ENCODE data around the gene PCP4L1.
"Not testable (repeated sequence)": the region's sequence is repeated elsewhere in the genome, so short reads cannot be mapped to it uniquely, and the experiment has no call there.

DNA sequence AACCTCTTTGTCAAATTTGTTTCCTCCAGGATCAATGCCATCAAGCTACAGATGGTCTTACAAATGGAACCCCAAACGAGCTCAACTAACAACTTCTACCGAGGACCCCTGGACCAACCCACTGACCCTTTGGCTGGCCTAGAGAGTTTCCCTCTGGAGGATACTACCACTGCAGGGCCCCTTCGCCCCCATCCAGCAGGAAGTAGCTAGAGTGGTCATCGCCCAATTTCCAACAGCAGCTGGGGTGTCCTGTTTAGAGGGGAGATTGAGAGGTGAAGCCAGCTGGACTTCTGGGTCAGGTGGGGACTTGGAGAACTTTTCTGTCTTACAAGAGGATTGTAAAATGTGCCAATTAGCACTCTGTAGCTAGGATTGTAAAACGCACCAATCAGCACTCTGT lies 1.4 kb upstream of the PCP4L1 start:
- TF ChIP-seq, protein P1, sequence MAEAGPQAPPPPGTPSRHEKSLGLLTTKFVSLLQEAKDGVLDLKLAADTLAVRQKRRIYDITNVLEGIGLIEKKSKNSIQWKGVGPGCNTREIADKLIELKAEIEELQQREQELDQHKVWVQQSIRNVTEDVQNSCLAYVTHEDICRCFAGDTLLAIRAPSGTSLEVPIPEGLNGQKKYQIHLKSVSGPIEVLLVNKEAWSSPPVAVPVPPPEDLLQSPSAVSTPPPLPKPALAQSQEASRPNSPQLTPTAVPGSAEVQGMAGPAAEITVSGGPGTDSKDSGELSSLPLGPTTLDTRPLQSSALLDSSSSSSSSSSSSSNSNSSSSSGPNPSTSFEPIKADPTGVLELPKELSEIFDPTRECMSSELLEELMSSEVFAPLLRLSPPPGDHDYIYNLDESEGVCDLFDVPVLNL (CRISPR knock-in tag; IDR thresholded peaks at IDR 0.05; ENCODE audit: borderline replicate concordance, low read depth) = not testable (repeated sequence)
- TF ChIP-seq CREB1 (CRISPR knock-in tag; IDR thresholded peaks at IDR 0.05); CREM (CRISPR knock-in tag; IDR thresholded peaks at IDR 0.05); KAT7 (CRISPR knock-in tag; IDR thresholded peaks at IDR 0.05; ENCODE audit: borderline replicate concordance); ZNF121 (CRISPR knock-in tag; IDR thresholded peaks at IDR 0.05); ZBTB21 (CRISPR knock-in tag; IDR thresholded peaks at IDR 0.05; ENCODE audit: borderline replicate concordance); SMAD4 (CRISPR knock-in tag; IDR thresholded peaks at IDR 0.05); NR2C2 (CRISPR knock-in tag; IDR thresholded peaks at IDR 0.05); MXD4 (CRISPR knock-in tag; IDR thresholded peaks at IDR 0.05; ENCODE audit: borderline replicate concordance); ZNF423 (CRISPR knock-in tag; IDR thresholded peaks at IDR 0.05): not testable (repeated sequence)
- TF ChIP-seq, protein P2, sequence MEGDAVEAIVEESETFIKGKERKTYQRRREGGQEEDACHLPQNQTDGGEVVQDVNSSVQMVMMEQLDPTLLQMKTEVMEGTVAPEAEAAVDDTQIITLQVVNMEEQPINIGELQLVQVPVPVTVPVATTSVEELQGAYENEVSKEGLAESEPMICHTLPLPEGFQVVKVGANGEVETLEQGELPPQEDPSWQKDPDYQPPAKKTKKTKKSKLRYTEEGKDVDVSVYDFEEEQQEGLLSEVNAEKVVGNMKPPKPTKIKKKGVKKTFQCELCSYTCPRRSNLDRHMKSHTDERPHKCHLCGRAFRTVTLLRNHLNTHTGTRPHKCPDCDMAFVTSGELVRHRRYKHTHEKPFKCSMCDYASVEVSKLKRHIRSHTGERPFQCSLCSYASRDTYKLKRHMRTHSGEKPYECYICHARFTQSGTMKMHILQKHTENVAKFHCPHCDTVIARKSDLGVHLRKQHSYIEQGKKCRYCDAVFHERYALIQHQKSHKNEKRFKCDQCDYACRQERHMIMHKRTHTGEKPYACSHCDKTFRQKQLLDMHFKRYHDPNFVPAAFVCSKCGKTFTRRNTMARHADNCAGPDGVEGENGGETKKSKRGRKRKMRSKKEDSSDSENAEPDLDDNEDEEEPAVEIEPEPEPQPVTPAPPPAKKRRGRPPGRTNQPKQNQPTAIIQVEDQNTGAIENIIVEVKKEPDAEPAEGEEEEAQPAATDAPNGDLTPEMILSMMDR (IDR thresholded peaks at IDR 0.05) = not testable (repeated sequence)
- TF ChIP-seq, protein P3, sequence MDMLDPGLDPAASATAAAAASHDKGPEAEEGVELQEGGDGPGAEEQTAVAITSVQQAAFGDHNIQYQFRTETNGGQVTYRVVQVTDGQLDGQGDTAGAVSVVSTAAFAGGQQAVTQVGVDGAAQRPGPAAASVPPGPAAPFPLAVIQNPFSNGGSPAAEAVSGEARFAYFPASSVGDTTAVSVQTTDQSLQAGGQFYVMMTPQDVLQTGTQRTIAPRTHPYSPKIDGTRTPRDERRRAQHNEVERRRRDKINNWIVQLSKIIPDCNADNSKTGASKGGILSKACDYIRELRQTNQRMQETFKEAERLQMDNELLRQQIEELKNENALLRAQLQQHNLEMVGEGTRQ (CRISPR knock-in tag; IDR thresholded peaks at IDR 0.05) = not testable (repeated sequence)
- TF ChIP-seq, protein P4, sequence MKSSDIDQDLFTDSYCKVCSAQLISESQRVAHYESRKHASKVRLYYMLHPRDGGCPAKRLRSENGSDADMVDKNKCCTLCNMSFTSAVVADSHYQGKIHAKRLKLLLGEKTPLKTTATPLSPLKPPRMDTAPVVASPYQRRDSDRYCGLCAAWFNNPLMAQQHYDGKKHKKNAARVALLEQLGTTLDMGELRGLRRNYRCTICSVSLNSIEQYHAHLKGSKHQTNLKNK (CRISPR knock-in tag; IDR thresholded peaks at IDR 0.05) = not testable (repeated sequence)

Measured in WTC11 (cell line).